Embryonic facial prominence (tissue), 1 donor: ENCODE data around the gene CFAP20DC.
"Not testable (repeated sequence)": the region's sequence is repeated elsewhere in the genome, so short reads cannot be mapped to it uniquely, and the experiment has no call there.

Experiments
- DNase-seq: peaks from one replicate; pipeline ENCODE4 v3.0.0-alpha.2; 2016; ENCODE audit errors: extremely low spot score

The CFAP20DC gene

DNA sequence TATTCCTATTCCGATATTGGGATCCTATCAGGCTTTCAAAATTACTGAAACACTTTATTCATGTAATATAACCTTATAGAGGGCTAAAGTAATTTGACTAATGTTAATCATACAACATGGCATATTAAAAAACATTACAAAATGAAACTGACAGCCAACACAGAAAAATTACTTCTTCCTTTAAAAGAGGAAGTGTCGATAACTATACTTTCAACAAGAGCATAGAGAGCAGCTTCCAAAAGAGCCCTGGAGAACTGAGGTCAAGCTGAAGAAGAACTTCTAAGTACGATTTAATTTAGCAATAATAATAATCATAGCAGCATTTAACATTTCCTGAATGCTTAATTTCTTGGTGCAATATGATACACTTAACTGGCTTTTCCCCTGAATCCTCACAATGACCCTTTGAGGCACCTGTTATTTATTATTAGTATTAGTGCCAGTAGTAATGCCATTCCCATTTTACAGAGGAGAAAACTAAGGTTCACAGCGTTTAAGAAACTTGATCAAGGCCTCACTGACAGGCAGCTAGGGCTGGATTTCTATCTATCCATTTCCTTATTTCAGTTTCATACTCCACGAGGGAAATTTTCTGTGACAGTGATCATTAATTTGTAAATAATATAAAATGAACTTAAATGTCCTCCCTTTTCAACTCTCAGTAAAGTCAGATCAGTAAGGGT is 181.6 kb downstream of the CFAP20DC start:
- no peak for DNase-seq

DNA sequence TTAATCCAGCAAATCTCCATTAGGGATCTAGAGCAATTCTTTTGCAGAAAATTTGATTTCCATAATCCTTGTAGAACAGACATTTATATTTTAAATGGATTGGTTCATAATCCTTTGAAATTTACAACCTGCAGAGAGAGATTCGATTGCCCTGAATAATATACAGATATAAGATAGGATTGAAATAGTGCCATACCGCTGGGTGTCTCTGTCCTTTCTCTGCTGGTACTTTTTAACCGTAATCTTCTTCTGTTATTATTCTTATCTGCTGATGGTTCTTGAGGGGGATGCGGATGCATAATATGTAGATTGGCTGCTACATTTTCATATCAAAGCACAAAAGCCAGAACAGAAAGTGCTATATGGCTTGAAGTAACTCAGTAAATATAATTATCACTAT is 182.2 kb downstream of the CFAP20DC start:
- DNase-seq, result no peak

GRCh38 chr3:58866079-58866478 is 183.7 kb downstream of the CFAP20DC start:
- no peak for DNase-seq

DNA sequence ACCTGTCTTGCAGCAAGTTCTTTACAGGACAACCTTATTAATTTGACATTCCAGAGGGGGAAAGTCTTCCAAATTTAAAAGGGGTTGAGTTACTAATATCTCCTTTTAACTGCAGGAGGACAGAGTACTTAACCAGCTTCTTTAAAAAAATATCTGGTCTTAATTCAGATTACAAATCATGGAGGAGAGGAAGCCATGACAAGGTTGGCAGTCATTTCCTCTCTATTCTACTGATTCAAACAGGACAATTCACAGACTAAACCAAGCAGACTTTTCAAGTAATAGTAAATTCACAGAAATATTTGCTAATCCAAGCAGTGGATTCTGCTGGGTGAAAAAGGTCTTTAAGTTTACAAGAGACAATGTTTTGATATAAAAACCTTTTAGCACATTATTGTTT is 185.3 kb downstream of the CFAP20DC start:
- no peak for DNase-seq

DNA sequence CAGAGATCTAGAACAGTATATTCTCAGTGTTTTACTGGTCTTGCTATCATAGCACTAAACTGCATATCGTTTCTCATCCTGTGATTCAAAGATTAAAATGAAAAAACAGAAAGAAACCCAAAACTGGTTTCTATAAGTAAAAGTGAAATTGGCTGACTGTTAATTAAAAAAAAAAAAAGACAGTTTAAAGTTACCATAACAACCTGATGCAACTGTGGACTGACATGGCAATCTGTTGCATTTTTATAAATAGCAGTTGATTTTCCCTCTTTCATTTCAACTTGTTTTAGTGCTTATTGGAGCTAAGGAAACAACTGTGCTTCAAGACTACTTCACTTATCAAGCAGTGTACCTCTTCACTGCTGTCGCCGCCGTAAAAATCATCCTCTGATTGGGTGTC is 186.6 kb downstream of the CFAP20DC start:
- no peak for DNase-seq

- DNase-seq, result no peak
Observed at GRCh38 chr3:58861551-58861950, 188.3 kb downstream of the CFAP20DC start.

GRCh38 chr3:58858126-58858525 is 191.7 kb downstream of the CFAP20DC start:
- no peak for DNase-seq

- no peak for DNase-seq
Observed at GRCh38 chr3:58857402-58857801, 192.4 kb downstream of the CFAP20DC start.

GRCh38 chr3:58848826-58849225 is 201.0 kb downstream of the CFAP20DC start:
- no peak for DNase-seq

- DNase-seq, result not testable (repeated sequence)
Observed at GRCh38 chr3:58842050-58842747, 207.6 kb downstream of the CFAP20DC start.

- DNase-seq, result no peak
Observed at GRCh38 chr3:58840949-58841348, 208.9 kb downstream of the CFAP20DC start.

GRCh38 chr3:58839964-58840363 is 209.9 kb downstream of the CFAP20DC start:
- no peak for DNase-seq

DNA sequence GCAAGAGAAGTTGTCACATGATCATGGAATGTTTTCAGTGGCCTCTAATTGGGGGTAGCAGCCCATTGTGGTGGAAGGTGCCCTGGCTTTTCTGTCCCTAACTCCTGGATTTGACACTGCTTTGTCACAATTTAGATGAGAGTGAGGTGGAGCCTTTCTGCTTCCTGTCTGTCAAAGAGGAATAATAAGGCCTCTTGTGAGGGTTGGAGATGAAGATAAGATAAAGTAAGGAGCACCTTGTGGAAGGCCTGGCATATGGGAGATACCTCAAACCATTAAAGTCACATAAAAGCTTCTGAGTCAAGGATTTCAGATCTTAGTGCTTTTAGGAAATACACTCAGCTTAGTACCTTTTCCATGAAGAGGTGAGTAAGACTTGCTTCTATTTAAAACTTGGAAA is 210.6 kb downstream of the CFAP20DC start:
- no peak for DNase-seq

- DNase-seq, result no peak
Observed at GRCh38 chr3:58837856-58838255, 212.0 kb downstream of the CFAP20DC start.

DNA sequence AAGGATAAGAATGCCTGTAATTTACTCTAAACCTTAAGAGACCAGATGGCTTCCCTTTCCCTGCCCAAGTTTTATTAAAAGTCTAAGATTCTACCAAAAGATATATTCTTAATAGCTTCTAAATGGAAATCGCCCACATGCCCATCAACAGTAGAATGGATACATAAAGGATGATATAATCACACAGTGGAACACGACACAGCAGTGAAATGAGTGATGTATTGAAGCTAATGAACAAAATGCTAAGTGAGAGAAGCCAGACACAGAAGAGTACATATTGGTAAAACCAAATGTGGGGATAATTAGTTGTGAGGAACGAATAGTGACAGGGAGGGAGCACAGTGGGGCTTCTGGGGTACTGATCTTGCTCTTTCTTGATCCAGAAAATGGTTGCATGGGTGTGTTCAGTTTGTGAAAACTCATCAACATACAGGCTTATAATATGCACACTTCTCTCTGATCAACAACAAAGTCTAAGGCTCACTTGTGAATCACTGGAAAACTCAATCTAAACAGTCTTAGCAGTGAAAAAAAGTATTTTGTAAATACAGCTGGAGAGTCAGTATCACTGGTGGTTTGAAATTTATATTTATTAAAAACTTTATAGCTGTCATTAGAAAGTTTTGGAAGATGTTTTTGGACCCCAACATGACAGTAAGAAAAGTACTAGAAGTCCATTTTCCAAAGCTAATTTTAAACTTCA is 212.5 kb downstream of the CFAP20DC start:
- no peak for DNase-seq

GRCh38 chr3:58835086-58835485 is 214.7 kb downstream of the CFAP20DC start:
- no peak for DNase-seq

DNA sequence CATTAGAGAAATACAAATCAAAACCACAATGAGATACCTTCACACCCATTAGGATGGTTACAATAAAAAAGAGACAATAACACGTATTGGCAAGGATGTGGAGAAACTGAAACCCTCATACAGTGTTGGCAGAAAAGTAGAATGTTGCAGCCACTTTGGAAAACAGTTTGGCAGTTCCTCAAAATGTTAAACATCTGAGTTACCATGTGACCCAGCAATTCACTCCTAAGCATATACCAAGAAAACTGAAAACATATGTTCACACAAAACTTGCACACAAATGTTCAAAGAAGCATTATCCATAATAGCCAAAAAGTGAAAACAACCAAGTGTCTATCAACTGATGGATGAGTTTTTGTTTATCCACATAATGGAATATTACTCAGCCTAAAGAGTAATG is 216.3 kb downstream of the CFAP20DC start:
- no peak for DNase-seq

- no peak for DNase-seq
Observed at GRCh38 chr3:58829321-58830000, 220.4 kb downstream of the CFAP20DC start.

DNA sequence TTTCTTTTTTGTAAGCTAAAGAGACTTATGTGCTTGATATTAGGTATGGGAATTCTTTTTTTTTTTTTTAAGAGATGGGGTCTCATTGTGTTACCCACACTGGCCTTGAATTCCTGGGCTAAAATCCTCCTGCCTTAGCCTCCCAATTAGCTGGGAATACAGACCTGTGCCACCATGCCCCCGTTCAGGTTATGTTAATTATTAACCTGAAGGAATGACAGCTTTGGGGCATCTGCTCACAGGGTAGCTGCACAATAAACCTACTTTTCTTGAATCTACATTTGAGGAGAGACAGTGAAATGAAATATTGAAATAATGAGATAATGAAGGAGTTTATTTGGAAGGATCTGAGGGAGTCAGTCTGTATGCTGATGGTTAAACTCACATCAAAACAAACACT is 225.0 kb downstream of the CFAP20DC start:
- DNase-seq, result no peak

GRCh38 chr3:58824285-58824684 is 225.5 kb downstream of the CFAP20DC start:
- DNase-seq, result peak; percentile 35

DNA sequence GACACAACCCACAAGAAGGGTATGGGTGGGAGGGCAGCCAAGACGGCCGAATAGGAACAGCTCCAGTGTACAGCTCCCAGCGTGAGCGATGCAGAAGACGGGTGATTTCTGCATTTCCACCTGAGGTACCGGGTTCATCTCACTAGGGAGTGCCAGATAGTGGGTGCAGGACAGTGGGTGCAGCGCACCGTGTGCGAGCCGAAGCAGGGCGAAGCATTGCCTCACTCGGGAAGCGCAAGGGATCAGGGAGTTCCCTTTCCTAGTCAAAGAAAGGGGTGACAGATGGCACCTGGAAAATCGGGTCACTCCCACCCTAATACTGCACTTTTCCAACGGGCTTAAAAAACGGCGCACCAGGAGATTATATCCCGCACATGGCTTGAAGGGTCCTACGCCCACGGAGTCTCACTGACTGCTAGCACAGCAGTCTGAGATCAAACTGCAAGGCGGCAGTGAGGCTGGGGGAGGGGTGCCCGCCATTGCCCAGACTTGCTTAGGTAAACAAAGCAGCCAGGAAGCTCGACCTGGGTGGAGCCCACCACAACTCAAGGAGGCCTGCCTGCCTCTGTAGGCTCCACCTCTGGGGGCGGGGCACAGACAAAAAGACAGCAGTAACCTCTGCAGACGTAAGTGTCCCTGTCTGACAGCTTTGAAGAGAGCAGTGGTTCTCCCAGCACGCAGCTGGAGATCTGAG is 243.1 kb downstream of the CFAP20DC start:
- not testable (repeated sequence) for DNase-seq

GRCh38 chr3:58804914-58805313 is 244.9 kb downstream of the CFAP20DC start:
- DNase-seq, result no peak
